Measurements from ENCODE around the gene TOMM70.
A peak's percentile ranks its signal among the peaks of the same experiment; 100 is the strongest.

TOMM70 gene

DNA sequence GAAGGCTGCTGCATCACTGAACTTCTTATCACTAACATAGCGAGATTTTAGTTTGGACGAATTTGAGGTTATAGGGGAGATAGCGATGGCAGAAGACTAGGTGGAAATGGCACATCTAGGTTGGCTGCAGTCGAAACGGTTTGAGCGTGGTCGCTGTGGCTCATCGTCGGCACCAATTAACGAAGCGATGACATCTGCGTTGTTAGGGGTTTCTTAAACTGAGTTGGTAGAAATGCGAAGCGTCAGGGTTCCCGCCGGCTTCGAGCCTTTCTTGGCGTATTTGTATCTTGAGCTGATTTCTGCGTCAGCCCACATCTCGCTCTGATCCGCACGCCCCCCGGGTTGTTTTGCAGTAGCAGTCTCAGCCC lies 769 bp upstream of the TOMM70 start:
- Mint-ChIP-seq H3K4me1 (ENCODE audit: low read depth) (peaks cover 48% of the 10 kb centered on the region), H3K4me3 (peak overlapping the region; percentile 98), H3K27me3 (ENCODE audit: low read depth) (no peaks in the 10 kb centered on the region), H3K27ac (peak overlapping the region; percentile 96), H3K9me3 (peaks cover 5% of the 10 kb centered on the region), H3K36me3 (ENCODE audit: low read depth) (peaks cover 4% of the 10 kb centered on the region)

- Mint-ChIP-seq H3K4me1 (ENCODE audit: low read depth) (peaks cover 51% of the 10 kb centered on the region), H3K27me3 (ENCODE audit: low read depth) (no peaks in the 10 kb centered on the region), H3K4me3 (peak overlapping the region; percentile 98), H3K27ac (peak overlapping the region; percentile 78), H3K9me3 (no peaks in the 10 kb centered on the region), H3K36me3 (ENCODE audit: low read depth) (peaks cover 1% of the 10 kb centered on the region)
These were observed 490 bp downstream of the TOMM70 start for GRCh38 chr3:100400419-100400779.

GRCh38 chr3:100399341-100400071 lies 1.4 kb downstream of the TOMM70 start:
- Mint-ChIP-seq H3K27me3 (ENCODE audit: low read depth) (no peaks in the 10 kb centered on the region), H3K4me1 (ENCODE audit: low read depth) (peaks cover 49% of the 10 kb centered on the region), H3K27ac (peak overlapping the region; percentile 78), H3K36me3 (ENCODE audit: low read depth) (no peaks in the 10 kb centered on the region), H3K4me3 (peak overlapping the region; percentile 98), H3K9me3 (no peaks in the 10 kb centered on the region)

GRCh38 chr3:100396967-100397366 lies 3.9 kb downstream of the TOMM70 start:
- Mint-ChIP-seq H3K9me3 (no peaks in the 10 kb centered on the region), H3K4me1 (ENCODE audit: low read depth) (peaks cover 36% of the 10 kb centered on the region), H3K4me3 (no peak overlapping the region), H3K27ac (no peak overlapping the region), H3K36me3 (ENCODE audit: low read depth) (peaks cover 3% of the 10 kb centered on the region), H3K27me3 (ENCODE audit: low read depth) (no peaks in the 10 kb centered on the region)

DNA sequence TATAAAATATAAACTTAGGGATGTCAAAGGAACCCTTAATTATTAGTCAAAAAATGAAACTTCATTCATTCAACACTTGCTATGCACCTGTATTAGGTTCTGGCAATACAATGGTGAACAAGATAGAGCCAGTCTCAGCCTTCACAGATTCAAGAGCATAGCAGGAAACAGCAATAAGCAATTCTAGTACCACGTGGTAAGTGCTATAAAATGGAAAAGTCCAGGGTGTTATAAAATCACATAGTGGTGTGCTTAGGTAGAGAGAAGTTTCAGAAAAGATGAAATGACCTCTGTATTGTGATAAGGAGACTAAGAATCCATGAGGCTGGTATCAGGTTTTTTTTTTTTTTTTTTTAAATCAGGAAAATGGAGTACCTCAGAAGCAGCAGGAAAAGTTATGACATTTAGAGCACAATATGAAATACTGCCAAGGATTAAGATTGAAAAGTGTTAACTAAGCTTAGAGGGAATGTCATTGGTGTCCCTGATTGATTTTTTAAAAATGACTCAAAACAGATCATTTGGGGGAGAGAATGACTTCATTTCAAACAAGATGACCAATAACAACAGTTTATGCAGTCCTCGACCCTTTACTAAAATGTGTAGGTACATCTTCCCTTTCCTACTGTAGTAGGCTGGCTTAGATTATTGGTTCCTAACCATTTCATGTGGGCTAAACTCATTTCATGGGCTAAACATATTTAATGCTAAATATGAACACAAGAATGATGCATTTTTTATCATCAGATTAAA lies 5.0 kb downstream of the TOMM70 start:
- H3K9me3 Mint-ChIP-seq: no peaks in the 10 kb centered on the region
- peaks cover 6% of the 10 kb centered on the region for H3K36me3 Mint-ChIP-seq (ENCODE audit: low read depth)
- H3K4me1 Mint-ChIP-seq (ENCODE audit: low read depth): peaks cover 34% of the 10 kb centered on the region
- no peaks in the 10 kb centered on the region for H3K27me3 Mint-ChIP-seq (ENCODE audit: low read depth)
- H3K4me3 Mint-ChIP-seq: no peak overlapping the region
- no peak overlapping the region for H3K27ac Mint-ChIP-seq

GRCh38 chr3:100389025-100389424 lies 11.9 kb downstream of the TOMM70 start:
- Mint-ChIP-seq H3K27ac (no peak overlapping the region), H3K36me3 (ENCODE audit: low read depth) (peaks cover 30% of the 10 kb centered on the region), H3K4me3 (no peak overlapping the region), H3K4me1 (ENCODE audit: low read depth) (peaks cover 12% of the 10 kb centered on the region), H3K27me3 (ENCODE audit: low read depth) (no peaks in the 10 kb centered on the region), H3K9me3 (peaks cover 13% of the 10 kb centered on the region)

DNA sequence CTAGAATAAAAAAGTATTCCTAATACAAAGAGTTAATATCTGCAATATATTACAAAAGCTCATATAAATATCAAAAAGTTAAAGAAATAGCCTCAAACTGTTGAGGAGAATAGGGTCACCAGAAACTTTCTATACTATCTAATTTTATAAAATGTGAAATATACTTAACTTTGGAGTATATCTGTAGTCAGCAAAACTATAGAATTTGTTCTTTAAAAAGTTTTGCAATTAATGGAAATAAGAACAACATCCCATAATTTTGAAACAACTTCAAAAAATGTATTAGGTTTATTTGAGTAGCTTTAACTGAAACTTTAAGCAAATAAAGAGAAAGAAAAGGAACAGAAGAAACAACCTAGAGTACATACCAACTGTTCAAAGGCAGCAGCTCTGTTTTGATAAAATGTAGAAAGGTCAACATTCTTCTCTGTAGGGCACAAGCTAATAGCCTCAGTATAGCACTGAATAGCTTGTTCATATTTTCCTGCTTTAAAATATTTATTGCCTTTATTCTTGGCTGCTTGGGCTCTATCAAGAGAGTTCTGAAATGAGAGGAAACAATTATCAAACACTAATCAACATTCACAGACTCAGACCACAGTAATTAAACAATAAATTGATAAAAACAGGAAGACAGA lies 14.3 kb downstream of the TOMM70 start:
- peaks cover 27% of the 10 kb centered on the region for H3K36me3 Mint-ChIP-seq (ENCODE audit: low read depth)
- peaks cover 13% of the 10 kb centered on the region for H3K9me3 Mint-ChIP-seq
- no peaks in the 10 kb centered on the region for H3K27me3 Mint-ChIP-seq (ENCODE audit: low read depth)
- peaks cover 9% of the 10 kb centered on the region for H3K4me1 Mint-ChIP-seq (ENCODE audit: low read depth)
- no peak overlapping the region for H3K4me3 Mint-ChIP-seq
- H3K27ac Mint-ChIP-seq: no peak overlapping the region

DNA sequence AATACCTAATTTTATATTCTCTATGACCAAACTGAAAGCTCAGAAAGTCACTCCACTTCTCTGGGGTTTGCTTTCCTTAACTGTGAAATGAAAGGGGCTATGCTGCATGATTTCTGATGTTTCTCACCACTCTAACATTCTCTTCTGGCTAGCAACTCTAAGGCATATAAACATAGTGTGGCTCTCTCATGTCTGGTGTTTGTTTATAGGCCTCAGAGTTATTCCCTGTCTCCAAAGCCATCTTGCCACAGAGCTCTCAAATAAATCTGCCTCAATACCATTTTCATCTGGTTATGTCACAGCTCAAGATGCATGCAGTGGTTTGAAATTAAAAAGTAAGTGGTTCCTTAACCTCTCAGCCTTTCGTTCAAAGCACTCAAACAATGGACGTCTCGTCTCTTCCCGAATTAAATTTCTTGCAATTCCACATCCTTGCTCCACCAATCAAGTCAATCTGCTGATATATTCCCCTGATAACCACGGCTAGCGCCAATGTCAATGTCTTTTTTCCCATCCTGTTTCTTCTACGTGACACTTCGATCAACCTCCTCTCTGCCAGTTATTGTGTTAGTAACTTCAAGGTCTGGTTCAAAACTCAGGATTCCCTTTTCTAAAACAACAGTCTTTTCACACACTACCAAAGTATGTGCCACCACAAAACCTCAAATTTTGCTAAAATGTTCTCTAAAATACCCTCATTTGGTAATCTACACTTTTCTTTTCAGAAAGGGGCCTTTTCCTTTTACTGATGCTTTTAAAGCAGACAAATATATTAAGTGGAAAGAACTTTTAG lies 16.0 kb downstream of the TOMM70 start:
- H3K36me3 Mint-ChIP-seq (ENCODE audit: low read depth): peaks cover 33% of the 10 kb centered on the region

GRCh38 chr3:100376301-100376700 lies 24.6 kb downstream of the TOMM70 start:
- Mint-ChIP-seq H3K36me3 (ENCODE audit: low read depth) (peaks cover 27% of the 10 kb centered on the region), H3K27ac (no peak overlapping the region), H3K4me1 (ENCODE audit: low read depth) (peaks cover 1% of the 10 kb centered on the region), H3K9me3 (no peaks in the 10 kb centered on the region), H3K27me3 (ENCODE audit: low read depth) (no peaks in the 10 kb centered on the region), H3K4me3 (no peak overlapping the region)

More for the DNA sequence above, 16.0 kb downstream of the TOMM70 start:
- peaks cover 9% of the 10 kb centered on the region for H3K4me1 Mint-ChIP-seq (ENCODE audit: low read depth)
- H3K27ac Mint-ChIP-seq: no peak overlapping the region
- peaks cover 13% of the 10 kb centered on the region for H3K9me3 Mint-ChIP-seq
- H3K27me3 Mint-ChIP-seq (ENCODE audit: low read depth): no peaks in the 10 kb centered on the region
- H3K4me3 Mint-ChIP-seq: no peak overlapping the region

GRCh38 chr3:100374521-100374920 lies 26.4 kb downstream of the TOMM70 start:
- Mint-ChIP-seq H3K9me3 (no peaks in the 10 kb centered on the region), H3K4me3 (no peak overlapping the region), H3K27ac (no peak overlapping the region), H3K27me3 (ENCODE audit: low read depth) (no peaks in the 10 kb centered on the region), H3K4me1 (ENCODE audit: low read depth) (peaks cover 1% of the 10 kb centered on the region), H3K36me3 (ENCODE audit: low read depth) (peaks cover 20% of the 10 kb centered on the region)

- Mint-ChIP-seq H3K36me3 (ENCODE audit: low read depth) (peaks cover 16% of the 10 kb centered on the region), H3K4me1 (ENCODE audit: low read depth) (no peaks in the 10 kb centered on the region), H3K9me3 (no peaks in the 10 kb centered on the region), H3K27ac (no peak overlapping the region), H3K4me3 (no peak overlapping the region), H3K27me3 (ENCODE audit: low read depth) (no peaks in the 10 kb centered on the region)
These were observed 30.1 kb downstream of the TOMM70 start for GRCh38 chr3:100370756-100371155.

GRCh38 chr3:100368441-100368840 lies 32.4 kb downstream of the TOMM70 start:
- Mint-ChIP-seq H3K27me3 (ENCODE audit: low read depth) (no peaks in the 10 kb centered on the region), H3K4me1 (ENCODE audit: low read depth) (no peaks in the 10 kb centered on the region), H3K9me3 (no peaks in the 10 kb centered on the region), H3K36me3 (ENCODE audit: low read depth) (peaks cover 22% of the 10 kb centered on the region), H3K4me3 (no peak overlapping the region), H3K27ac (no peak overlapping the region)

DNA sequence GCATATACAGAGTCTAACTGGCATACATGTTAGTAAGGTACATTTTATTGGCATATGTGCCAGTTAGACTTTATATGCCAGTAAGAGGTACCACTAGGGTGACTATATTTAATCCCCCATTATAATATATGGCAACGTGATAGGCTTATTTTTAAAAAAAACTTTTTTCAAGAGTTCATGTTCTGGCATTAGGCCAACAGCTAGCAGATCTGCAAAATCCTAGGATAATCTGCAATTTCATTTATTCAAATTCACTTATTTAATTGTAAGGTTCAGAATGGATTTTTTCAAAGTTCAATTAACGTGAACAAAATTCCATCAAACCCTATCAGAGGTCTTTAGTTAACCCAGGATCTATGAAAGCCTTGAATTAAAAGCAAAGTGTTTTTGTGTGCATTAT lies 34.5 kb downstream of the TOMM70 start:
- Mint-ChIP-seq H3K9me3 (peaks cover 4% of the 10 kb centered on the region), H3K27ac (no peak overlapping the region), H3K36me3 (ENCODE audit: low read depth) (peaks cover 34% of the 10 kb centered on the region), H3K4me1 (ENCODE audit: low read depth) (no peaks in the 10 kb centered on the region), H3K4me3 (no peak overlapping the region), H3K27me3 (ENCODE audit: low read depth) (no peaks in the 10 kb centered on the region)

GRCh38 chr3:100364421-100364820 lies 36.5 kb downstream of the TOMM70 start:
- Mint-ChIP-seq H3K27ac (no peak overlapping the region), H3K4me1 (ENCODE audit: low read depth) (no peaks in the 10 kb centered on the region), H3K9me3 (peaks cover 4% of the 10 kb centered on the region), H3K27me3 (ENCODE audit: low read depth) (no peaks in the 10 kb centered on the region), H3K36me3 (ENCODE audit: low read depth) (peaks cover 48% of the 10 kb centered on the region), H3K4me3 (no peak overlapping the region)

All from T-helper 1 cell treated with Interleukin-12 subunit alpha and Interleukin-12 subunit beta and Interleukin-4 antibody, amounts not matched to agents 30 μg/mL and 1 μg/mL, for 36 hours (primary cell).